GM21786 (cell line): ENCODE results near the gene KRT2.

Experiments used
- ATAC-seq: cut with Tn5 transposase; IDR thresholded peaks from one replicate; pipeline ENCODE4 v1.9.1; 2021; ENCODE audit not compliant: unreplicated experiment

Gene KRT2

GRCh38 chr12:52617403-52617785 lies 34.6 kb downstream of the KRT2 start:
- no peak for ATAC-seq

- no peak for ATAC-seq
Observed at GRCh38 chr12:52616680-52617402, 35.2 kb downstream of the KRT2 start.

DNA sequence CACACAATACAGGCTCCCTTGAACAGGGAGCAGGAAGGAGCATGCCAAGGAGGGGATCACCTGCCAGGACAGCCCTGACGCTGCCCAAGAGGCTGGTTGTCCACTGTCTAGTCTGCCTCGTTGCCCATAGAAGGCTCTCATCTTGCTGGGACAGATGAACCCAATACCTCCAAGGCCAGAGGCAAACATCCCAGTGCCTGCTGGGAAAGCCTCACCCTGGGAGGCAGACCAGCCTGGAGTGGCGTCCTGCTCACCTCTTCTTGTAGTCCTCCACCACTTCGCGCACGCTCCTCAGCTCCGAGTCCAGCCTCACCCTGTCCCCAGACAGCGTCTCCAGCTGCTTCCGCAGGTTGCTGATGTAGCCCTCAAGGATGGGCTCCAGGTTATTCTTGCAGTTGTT lies 36.1 kb downstream of the KRT2 start:
- ATAC-seq, result no peak

- ATAC-seq, result no peak
Observed at GRCh38 chr12:52615208-52615868, 36.7 kb downstream of the KRT2 start.

DNA sequence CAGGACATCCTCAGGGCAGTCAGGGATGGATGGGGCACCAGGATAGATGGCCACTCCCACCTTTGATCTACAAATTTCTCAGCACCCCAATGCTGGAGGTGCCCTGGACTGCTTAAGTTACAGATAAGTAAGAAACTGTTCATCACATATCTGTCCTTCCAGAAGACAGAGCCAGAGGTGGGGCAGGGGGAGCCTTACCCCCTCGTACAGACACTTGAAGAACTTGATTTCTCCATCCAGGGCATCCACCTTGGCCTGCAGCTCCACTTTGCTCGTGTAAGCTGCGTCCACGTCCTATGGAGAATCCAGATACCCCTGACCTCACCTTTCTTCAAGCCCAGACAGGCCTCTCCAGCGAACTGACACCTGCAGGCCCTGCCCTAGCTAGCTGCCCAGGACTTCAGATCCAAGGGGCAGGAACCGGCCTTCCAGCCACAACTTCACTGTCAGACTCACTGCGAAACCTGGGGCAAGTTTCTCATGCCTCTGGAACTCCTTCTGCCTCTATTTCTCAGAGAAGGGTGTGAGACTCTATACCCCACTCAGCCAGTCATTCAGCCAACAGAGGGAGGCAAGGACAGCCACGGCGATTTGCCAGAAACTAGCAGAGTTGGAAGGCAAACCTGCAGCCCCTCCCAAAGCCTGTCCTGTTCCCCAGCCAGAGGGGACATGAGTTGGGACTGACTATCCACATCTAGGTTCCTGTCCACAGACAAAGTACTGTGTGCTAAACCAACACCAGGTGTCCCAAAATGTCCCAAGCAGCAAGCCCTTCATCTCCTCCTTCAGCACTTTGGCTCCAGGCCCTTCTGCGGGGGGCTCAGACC lies 37.4 kb downstream of the KRT2 start:
- ATAC-seq, result no peak

DNA sequence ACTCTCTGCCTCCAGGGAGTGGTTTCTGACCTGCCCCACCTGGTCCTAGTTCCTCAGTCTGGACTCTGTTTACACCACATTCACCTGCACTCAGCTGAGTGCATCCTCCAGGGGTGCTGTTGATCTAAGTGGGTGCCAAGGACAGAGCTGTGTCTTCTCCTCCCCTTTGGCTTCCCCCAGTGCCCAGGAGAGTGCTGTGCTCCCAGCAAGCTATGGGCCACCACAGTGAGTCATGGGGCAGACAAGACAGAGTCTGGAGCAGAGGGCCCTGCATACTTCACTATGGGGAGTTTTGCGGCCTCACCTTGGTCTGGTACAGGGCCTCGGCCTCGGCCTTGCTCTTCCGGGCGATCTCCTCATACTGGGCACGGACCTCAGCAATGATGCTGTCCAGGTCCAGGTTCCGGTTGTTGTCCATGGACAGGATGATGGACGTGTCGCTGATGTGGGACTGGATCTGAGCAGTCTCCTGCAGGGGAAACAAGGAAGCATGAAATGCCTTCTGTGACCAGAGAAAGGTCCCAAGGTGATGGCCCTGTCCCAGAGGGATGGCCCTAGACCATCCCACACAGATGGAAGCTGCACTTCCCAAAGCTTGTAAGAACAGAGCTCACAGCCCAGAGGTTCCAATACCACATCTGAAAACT lies 38.5 kb downstream of the KRT2 start:
- no peak for ATAC-seq

- no peak for ATAC-seq
Observed at GRCh38 chr12:52612431-52613383, 39.3 kb downstream of the KRT2 start.

DNA sequence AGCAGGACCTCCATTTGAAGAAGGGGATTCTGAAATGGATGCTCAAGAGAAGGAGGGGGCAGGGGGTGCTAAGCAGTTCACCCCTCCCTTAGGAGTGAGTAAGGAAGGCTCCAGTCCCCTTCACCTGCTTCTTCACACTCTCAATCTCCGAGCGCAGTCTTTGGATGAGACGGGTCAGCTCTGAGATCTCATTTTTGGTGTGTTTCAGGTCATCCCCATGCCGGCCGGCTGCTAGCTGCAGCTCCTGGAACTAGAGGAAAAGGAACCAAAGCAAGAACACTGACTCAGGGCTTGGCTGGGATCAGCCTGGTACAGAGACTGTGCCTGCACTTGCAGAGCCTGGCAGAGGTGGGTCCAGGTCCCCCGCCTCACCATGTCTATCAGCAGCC lies 40.9 kb downstream of the KRT2 start:
- ATAC-seq, result no peak

DNA sequence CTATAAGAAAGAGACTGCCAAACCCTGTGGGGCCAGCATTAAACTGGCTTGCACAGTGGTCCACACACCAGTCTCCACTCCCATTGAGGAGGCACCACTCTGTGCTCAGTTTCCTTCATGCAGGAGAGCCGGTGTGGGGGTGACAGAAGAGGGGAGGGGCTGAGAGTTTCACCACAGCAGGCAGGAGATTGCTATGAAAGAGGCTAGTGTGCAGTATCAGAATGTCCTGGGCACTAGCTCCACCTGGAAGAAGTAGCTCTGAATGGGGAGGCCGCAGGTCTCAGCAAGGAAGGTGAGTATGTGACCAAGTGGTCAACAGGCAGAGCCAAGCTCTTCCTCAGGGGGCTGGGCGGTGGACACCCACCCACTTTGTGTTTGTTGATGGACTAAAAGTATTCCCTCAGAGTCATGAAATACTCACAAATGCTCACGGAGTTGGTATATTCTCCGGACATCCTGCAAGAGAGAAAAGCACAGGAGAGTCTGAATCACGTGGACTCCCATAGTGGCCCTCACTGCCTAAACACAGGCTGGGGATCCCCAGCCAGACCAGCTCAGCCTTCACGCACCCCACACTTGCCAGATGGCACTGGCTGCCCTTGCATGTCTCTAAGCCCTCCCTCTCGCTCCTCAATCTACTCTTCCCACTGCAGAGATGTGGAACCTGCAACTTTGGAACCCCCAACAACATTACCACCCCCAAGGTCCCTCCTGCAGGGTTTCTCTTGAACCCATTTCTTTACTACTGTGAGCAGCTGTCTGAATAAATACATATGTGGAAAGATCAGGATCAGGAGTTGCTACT lies 43.0 kb downstream of the KRT2 start:
- no peak for ATAC-seq

DNA sequence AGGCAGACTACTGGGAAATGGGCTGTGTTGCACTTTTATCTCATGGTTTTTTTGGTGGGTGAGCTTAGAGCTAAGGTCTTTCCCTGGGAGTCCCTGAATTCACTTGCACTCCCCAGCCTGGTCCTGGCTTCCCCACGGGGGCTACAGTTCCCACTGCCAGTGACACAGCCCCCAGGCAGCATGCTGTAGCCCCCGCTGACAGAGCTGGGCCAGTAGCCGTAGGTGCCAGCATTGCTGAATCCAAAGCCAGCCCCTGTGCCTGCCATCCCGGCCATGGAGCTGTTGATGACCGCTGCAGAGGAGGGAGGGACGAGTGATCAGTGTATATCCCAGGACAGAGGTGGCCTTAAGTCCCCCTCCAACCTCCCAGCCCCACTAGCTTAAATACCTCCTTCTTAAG lies 43.9 kb downstream of the KRT2 start:
- ATAC-seq, result no peak

DNA sequence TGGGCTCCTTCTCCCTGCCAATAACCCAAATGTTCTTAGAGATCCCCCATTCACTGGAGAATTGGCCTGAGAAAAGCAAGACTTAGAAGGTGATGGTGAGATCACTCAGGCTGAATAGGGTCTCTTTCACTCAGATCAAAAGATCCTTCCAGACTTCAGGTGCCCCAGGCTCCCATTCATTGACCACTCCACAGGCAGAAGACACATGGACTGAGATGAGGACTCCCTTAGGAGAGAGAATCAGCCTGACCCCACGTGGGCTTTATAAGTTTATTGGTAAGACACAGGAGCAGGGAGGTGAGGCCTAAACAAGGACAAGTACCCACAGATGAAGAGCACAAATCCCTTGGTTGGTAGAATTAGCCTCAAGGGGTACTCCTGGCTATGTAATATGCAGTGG lies 44.7 kb downstream of the KRT2 start:
- ATAC-seq, result no peak

GRCh38 chr12:52606581-52607218 lies 45.3 kb downstream of the KRT2 start:
- no peak for ATAC-seq

- no peak for ATAC-seq
Observed at GRCh38 chr12:52606096-52606495, 45.9 kb downstream of the KRT2 start.

- no peak for ATAC-seq
Observed at GRCh38 chr12:52605542-52605941, 46.5 kb downstream of the KRT2 start.

DNA sequence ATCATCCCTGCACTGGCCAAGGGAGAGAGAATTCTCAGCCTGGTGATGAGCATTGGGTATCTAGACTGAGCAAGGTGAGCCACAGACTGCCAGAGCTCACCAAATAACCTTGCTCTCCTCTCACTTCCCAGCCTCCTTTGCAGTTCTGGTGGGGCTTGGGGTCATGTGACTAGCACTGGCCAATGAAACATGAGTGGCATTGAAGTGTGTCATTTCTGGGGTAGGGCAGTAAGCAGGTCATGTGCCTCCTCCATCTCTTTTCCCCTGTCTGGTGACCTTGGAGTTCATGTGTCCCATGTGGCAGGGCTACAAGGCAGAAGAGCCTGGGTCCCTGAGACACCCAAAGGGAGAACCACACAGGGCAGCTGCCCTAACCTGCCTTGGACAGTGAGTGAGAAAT lies 47.2 kb downstream of the KRT2 start:
- no peak for ATAC-seq

GRCh38 chr12:52603314-52603713 lies 48.7 kb downstream of the KRT2 start:
- ATAC-seq, result no peak

GRCh38 chr12:52602552-52602951 lies 49.5 kb downstream of the KRT2 start:
- no peak for ATAC-seq

DNA sequence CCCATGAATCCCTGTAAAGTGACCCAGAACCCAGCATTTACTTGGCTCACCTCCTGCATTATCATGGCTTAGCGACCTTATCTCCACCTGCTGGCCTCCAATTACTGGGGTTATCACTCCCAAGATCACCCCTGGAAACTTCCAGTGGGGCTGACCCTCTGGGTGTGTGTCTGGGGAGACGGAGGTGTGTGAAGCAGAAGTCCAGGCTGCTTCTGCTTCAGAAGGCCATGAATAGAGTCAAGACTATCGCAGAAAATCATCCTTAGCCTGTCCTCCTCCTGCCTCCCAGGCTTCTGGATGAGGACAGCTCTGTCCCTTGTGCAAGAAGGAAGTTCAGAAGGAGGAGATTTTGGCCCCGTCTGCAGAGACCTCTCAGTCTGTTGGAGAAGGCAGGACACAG lies 50.3 kb downstream of the KRT2 start:
- no peak for ATAC-seq

GRCh38 chr12:52600941-52601481 lies 51.0 kb downstream of the KRT2 start, which contains the start of gene KRT72:
Gene KRT72 (minus strand): TSS chr12:52601463. CDS start chr12:52601452, 11 bp downstream.
- no peak for ATAC-seq
